DND-41 (cell line): ENCODE measurements around the gene CRYBA2.
A peak's percentile ranks its signal among the peaks of the same experiment; 100 is the strongest.

Experiments used
- ATAC-seq: fragments of 200-7000 bp; cut with Tn5 transposase; 3 replicates; pipeline ENCODE4 v1.9.1; 2021; ENCODE audit warnings: low read depth; ENCODE audit not compliant: insufficient read depth
- DNase-seq: peaks from one replicate; pipeline ENCODE4 v3.0.0-alpha.2; 2020
- H2AFZ ChIP-seq: 2 replicates; pipeline ENCODE4 v1.6.0; 2012; ENCODE audit warnings: low read depth, low read length
- H3K27ac ChIP-seq: 2 replicates; pipeline ENCODE4 v1.5.1; 2012; ENCODE audit warnings: low read length, inconsistent platforms
- H3K27me3 ChIP-seq: fragments of 200-600 bp; sonication (generic); 2 replicates; pipeline ENCODE4 v1.6.0; 2012; ENCODE audit warnings: low read length, mild to moderate bottlenecking, inconsistent platforms; ENCODE audit not compliant: insufficient read depth, poor library complexity
- H3K36me3 ChIP-seq: 2 replicates; pipeline ENCODE4 v1.5.1; 2012; ENCODE audit warnings: low read length, inconsistent platforms; ENCODE audit not compliant: insufficient read depth
- H3K4me1 ChIP-seq: 2 replicates; pipeline ENCODE4 v1.5.1; 2012; ENCODE audit warnings: mild to moderate bottlenecking, low read length; ENCODE audit not compliant: insufficient read depth
- H3K4me2 ChIP-seq: 2 replicates; pipeline ENCODE4 v1.6.0; 2012; ENCODE audit warnings: mild to moderate bottlenecking, moderate library complexity, low read length, inconsistent platforms; ENCODE audit not compliant: insufficient read depth
- H3K4me3 ChIP-seq, 2 experiments: fragments of 200-600 bp in 1 of 2; shearing (Covaris generic) in 1 of 2; 2 replicates each; pipeline ENCODE4 v1.5.1; 2012 to 2016; ENCODE audit warnings: inconsistent platforms in 2 of 2, low read length in 2 of 2, mild to moderate bottlenecking in 2 of 2, low read depth in 1 of 2, moderate library complexity in 1 of 2
- H3K79me2 ChIP-seq: 2 replicates; pipeline ENCODE4 v1.6.0; 2012; ENCODE audit warnings: low read length, inconsistent platforms; ENCODE audit not compliant: insufficient read depth
- H3K9ac ChIP-seq: 2 replicates; pipeline ENCODE4 v1.6.0; 2012; ENCODE audit warnings: low read depth, mild to moderate bottlenecking, inconsistent platforms, low read length, moderate library complexity
- H3K9me3 ChIP-seq: 2 replicates; pipeline ENCODE4 v1.5.1; 2012; ENCODE audit warnings: low read length, moderate library complexity, mild to moderate bottlenecking, inconsistent platforms; ENCODE audit not compliant: insufficient read depth, severe bottlenecking
- H4K20me1 ChIP-seq: 2 replicates; pipeline ENCODE4 v1.6.0; 2012; ENCODE audit warnings: low read length; ENCODE audit not compliant: insufficient read depth
- EZH2 ChIP-seq: IDR thresholded peaks from 3 replicates; pipeline ENCODE4 v1.6.1; 2012; ENCODE audit warnings: borderline replicate concordance, low read depth, mild to moderate bottlenecking, moderate library complexity, low read length, inconsistent platforms; ENCODE audit not compliant: severe bottlenecking
- TF ChIP-seq, protein P1 (sequence below): IDR thresholded peaks from 2 replicates; pipeline ENCODE4 v1.5.1; 2012; ENCODE audit warnings: borderline replicate concordance, low read length, moderate library complexity, mild to moderate bottlenecking; ENCODE audit not compliant: poor library complexity, severe bottlenecking; ENCODE audit errors: extremely low read depth

CRYBA2 gene

DNA sequence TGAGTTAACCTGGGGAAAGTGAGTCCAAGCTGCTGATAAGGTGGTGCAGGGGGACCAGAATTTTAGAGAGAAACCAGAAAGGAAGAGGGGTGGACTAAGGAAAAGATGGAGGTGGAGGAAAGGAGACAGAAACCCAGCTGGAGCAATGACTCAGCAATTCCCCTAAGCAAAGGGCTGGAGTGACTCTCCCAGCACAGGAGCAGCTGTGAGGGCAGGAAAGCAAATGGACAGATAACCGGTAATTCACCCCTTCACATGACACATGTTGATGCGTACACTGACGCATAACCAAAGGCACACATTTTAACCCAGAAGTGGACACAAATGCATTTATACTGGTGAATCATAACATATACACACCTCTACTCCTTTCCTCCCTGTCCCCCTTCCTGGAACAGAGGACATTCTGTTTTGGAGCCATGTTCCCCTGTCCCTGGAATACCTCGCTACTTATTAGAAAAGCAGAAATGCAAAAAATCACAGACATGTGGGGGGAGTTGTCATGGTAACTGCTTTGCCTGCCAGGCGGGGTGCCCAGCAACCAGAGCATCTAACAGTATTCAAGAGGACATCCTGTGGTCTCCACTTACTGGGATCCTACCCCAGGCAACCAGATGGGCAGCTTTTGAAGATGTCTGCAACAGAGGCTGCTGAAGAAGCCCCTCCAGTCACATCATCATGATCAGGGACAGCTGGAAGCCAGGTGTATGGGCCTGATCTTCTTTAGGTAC, 29.0 kb downstream of the CRYBA2 start:
- H3K27ac ChIP-seq: no peak overlapping the region
- no peak overlapping the region for H3K4me3 ChIP-seq

DNA sequence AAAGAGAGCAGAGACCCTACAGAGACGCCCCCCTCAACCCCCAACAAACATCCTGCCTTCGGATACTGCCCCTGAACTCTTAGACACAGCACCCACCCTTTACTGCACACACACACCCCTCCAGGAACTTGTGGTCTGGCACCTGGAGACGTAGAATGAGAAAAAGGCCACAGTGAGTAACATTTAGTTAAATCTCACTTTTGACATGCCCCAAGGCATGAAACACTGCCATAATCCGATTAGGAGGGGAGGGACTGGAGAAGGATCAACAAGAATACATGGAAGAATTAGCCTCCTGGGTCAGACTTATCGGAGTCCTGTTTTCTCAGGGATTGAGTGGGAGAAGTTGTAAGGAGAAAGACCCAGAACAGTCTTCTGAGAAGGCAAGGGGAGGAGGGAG, 29.6 kb downstream of the CRYBA2 start:
- no peak overlapping the region for H3K4me3 ChIP-seq
- TF ChIP-seq, protein P1, sequence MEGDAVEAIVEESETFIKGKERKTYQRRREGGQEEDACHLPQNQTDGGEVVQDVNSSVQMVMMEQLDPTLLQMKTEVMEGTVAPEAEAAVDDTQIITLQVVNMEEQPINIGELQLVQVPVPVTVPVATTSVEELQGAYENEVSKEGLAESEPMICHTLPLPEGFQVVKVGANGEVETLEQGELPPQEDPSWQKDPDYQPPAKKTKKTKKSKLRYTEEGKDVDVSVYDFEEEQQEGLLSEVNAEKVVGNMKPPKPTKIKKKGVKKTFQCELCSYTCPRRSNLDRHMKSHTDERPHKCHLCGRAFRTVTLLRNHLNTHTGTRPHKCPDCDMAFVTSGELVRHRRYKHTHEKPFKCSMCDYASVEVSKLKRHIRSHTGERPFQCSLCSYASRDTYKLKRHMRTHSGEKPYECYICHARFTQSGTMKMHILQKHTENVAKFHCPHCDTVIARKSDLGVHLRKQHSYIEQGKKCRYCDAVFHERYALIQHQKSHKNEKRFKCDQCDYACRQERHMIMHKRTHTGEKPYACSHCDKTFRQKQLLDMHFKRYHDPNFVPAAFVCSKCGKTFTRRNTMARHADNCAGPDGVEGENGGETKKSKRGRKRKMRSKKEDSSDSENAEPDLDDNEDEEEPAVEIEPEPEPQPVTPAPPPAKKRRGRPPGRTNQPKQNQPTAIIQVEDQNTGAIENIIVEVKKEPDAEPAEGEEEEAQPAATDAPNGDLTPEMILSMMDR: no peak
- no peak for TF ChIP-seq EZH2
- no peak overlapping the region for H3K9ac ChIP-seq
- no peaks in the 10 kb centered on the region for H3K79me2 ChIP-seq
- no peak overlapping the region for H3K4me2 ChIP-seq
- no peaks in the 10 kb centered on the region for H3K9me3 ChIP-seq
- peaks cover 6% of the 10 kb centered on the region; the same call in 1 of the 2 replicates for H4K20me1 ChIP-seq
- H3K27ac ChIP-seq: no peak overlapping the region
- DNase-seq (no peak), ATAC-seq (no peak)
- H3K36me3 ChIP-seq: no peaks in the 10 kb centered on the region
- H3K27me3 ChIP-seq: peaks cover 6% of the 10 kb centered on the region
- H2AFZ ChIP-seq: no peak overlapping the region
- H3K4me1 ChIP-seq: no peaks in the 10 kb centered on the region

More for the DNA sequence above, 29.0 kb downstream of the CRYBA2 start:
- Histone ChIP-seq H3K4me1 (no peaks in the 10 kb centered on the region), H3K79me2 (no peaks in the 10 kb centered on the region), H4K20me1 (peaks cover 6% of the 10 kb centered on the region; the same call in 1 of the 2 replicates), H3K36me3 (no peaks in the 10 kb centered on the region), H2AFZ (no peak overlapping the region), H3K9me3 (no peaks in the 10 kb centered on the region), H3K4me2 (no peak overlapping the region), H3K9ac (no peak overlapping the region), H3K27me3 (peaks cover 6% of the 10 kb centered on the region)
- DNase-seq (no peak), ATAC-seq (no peak)
- no peak for TF ChIP-seq EZH2
- TF ChIP-seq, protein P1: no peak

DNA sequence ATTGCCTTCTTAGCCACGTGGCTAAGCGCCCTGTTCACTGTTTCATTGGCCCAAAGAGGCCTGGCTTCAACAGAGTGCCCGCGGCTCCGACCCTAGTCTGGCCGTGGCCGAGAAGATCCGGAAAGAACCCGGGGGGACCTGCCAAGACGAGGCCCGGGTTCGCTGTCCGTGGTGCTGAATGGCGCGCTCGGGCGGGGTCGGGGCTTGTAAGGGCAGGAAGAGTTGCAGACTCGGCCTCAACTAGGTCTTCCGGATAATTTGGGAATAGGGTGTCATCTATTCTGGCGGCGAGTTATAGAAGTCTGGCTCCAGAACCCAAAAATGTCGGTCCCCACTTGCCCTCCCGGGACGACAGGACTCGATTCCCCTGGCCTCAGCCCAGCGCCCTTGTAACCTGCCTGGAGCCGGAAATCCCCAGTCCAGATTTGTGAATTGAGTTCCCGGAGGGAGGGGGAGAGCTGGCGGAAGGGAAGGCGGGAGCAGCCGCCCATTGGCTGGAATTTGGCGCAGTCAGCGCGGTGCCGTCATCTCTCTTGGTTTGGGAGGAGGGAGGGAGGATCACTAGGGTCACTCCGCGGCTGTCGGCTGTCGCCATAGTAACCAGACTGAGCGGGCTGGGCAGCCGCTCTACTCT, 30.2 kb downstream of the CRYBA2 start:
- no peaks in the 10 kb centered on the region for H3K4me1 ChIP-seq
- TF ChIP-seq, protein P1: no peak
- no peak for TF ChIP-seq EZH2
- ATAC-seq (peak; percentile 52; the same call in 1 of the 3 replicates), DNase-seq (peak; percentile 55)
- H4K20me1 ChIP-seq: peaks cover 6% of the 10 kb centered on the region; the same call in 1 of the 2 replicates
- no peak overlapping the region for H2AFZ ChIP-seq
- H3K9ac ChIP-seq: no peak overlapping the region
- H3K4me3 ChIP-seq: no peak overlapping the region
- no peaks in the 10 kb centered on the region for H3K36me3 ChIP-seq
- H3K9me3 ChIP-seq: no peaks in the 10 kb centered on the region
- H3K79me2 ChIP-seq: no peaks in the 10 kb centered on the region
- no peak overlapping the region for H3K4me2 ChIP-seq
- no peak overlapping the region for H3K27ac ChIP-seq
- peaks cover 6% of the 10 kb centered on the region for H3K27me3 ChIP-seq
